Neutrophil (primary cell): Measurements from ENCODE around the gene GSPT1.
"Not testable (repeated sequence)": the region's sequence is repeated elsewhere in the genome, so short reads cannot be mapped to it uniquely, and the experiment has no call there.

Experiments used
- H3K27ac ChIP-seq: fragments of 200-600 bp; sonication (generic); 2 replicates; pipeline ENCODE4 v1.5.1; 2016; ENCODE audit warnings: mild to moderate bottlenecking, moderate library complexity
- H3K27me3 ChIP-seq: fragments of 200-600 bp; sonication (generic); 2 replicates; pipeline ENCODE4 v1.6.0; 2016; ENCODE audit warnings: mild to moderate bottlenecking
- H3K36me3 ChIP-seq: fragments of 200-600 bp; sonication (generic); 2 replicates; pipeline ENCODE4 v1.5.1; 2017
- H3K4me1 ChIP-seq, 2 experiments: fragments of 200-600 bp in 1 of 2; sonication (generic) in 1 of 2; 1 replicate in 1 of 2; 2 replicates in 1 of 2; pipeline versions ENCODE4 v1.5.1 to v1.6.1; 2013 to 2016; ENCODE audit warnings: low read depth in 1 of 2, low read length in 1 of 2, mild to moderate bottlenecking in 1 of 2, moderate library complexity in 1 of 2; ENCODE audit not compliant: control insufficient read depth in 1 of 2, insufficient read depth in 1 of 2
- H3K4me3 ChIP-seq, 2 experiments: fragments of 200-600 bp in 1 of 2; sonication (generic) in 1 of 2; 1 replicate in 1 of 2; 2 replicates in 1 of 2; pipeline ENCODE4 v1.5.1; 2013 to 2016; ENCODE audit warnings: low read depth in 1 of 2, low read length in 1 of 2, mild to moderate bottlenecking in 1 of 2, moderate library complexity in 1 of 2
- H3K9me3 ChIP-seq: fragments of 200-600 bp; sonication (generic); 2 replicates; pipeline ENCODE4 v1.5.1; 2016
- TF ChIP-seq, protein P1 (sequence below): fragments of 200-600 bp; sonication (generic); IDR thresholded peaks from 2 replicates; pipeline ENCODE4 v1.5.1; 2016; ENCODE audit warnings: antibody characterized with exemption

The GSPT1 gene

DNA sequence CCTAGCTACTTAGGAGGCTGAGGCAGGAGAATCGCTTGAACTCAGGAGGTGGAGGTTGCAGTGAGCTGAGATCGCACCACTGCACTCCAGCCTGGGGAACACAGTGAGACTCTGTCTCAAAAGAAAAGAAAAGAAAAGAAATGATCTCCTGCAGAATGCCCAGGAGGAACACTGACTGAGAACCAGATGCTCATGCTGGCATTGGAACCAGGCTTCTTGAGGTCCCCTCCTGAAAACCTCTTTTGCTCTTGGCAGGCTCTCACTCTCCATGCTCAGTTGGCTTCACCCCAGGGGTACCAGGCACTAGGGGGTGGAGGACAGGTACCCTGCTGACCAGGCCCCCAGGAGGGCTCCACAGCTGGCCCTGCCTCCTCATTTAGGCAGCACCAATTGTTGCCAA is 40.8 kb upstream of the GSPT1 start:
- H3K4me1 ChIP-seq, result no peaks in the 10 kb centered on the region
- no peaks in the 10 kb centered on the region for H3K27me3 ChIP-seq
- TF ChIP-seq, protein P1, sequence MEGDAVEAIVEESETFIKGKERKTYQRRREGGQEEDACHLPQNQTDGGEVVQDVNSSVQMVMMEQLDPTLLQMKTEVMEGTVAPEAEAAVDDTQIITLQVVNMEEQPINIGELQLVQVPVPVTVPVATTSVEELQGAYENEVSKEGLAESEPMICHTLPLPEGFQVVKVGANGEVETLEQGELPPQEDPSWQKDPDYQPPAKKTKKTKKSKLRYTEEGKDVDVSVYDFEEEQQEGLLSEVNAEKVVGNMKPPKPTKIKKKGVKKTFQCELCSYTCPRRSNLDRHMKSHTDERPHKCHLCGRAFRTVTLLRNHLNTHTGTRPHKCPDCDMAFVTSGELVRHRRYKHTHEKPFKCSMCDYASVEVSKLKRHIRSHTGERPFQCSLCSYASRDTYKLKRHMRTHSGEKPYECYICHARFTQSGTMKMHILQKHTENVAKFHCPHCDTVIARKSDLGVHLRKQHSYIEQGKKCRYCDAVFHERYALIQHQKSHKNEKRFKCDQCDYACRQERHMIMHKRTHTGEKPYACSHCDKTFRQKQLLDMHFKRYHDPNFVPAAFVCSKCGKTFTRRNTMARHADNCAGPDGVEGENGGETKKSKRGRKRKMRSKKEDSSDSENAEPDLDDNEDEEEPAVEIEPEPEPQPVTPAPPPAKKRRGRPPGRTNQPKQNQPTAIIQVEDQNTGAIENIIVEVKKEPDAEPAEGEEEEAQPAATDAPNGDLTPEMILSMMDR, result no peak
- no peak overlapping the region for H3K4me3 ChIP-seq
- H3K9me3 ChIP-seq, result no peaks in the 10 kb centered on the region
- no peak overlapping the region for H3K27ac ChIP-seq
- H3K36me3 ChIP-seq, result no peaks in the 10 kb centered on the region

DNA sequence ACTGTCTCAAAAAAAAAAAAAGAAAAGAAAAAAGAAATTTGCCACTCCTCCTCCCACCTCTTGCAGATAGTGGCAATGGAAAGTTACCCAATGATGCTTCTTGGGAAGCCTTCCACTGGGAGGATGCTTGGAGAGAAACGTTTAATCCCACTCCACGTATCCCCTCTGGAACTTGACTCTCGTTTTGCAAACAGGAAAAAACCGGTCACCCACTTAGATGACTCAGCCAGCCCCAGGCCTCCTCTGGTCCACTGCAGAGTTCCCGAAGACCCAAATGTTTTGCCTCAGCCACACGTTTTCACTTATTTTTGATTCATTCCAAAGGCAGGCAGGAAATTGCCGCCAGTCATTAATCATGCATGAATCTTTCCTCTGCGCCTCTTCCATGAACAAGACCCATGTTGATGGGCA is 40.0 kb upstream of the GSPT1 start:
- Histone ChIP-seq H3K4me1 (no peaks in the 10 kb centered on the region), H3K36me3 (no peaks in the 10 kb centered on the region), H3K27me3 (no peaks in the 10 kb centered on the region), H3K27ac (no peak overlapping the region), H3K9me3 (no peaks in the 10 kb centered on the region), H3K4me3 (no peak overlapping the region)
- TF ChIP-seq, protein P1, result no peak

DNA sequence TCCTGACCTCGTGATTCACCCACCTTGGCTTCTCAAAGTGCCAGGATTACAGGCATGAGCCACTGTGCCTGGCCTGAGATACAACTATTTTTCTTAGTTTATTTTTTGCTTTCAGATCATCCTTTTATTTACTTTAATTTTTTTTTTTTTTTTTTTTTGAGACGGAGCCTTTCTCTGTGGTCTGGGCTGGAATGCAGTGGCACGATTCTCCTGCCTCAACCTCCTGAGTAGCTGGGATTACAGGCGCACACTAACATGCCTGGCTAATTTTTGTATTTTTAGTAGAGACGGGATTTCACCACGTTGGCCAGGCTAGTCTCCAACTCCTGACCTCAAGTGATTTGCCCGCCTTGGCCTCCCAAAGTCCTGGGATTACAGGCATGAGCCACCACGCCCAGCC is 37.8 kb upstream of the GSPT1 start:
- not testable (repeated sequence) for H3K9me3 ChIP-seq, H3K4me3 ChIP-seq, H3K4me1 ChIP-seq, H3K36me3 ChIP-seq, H3K27me3 ChIP-seq, H3K27ac ChIP-seq

DNA sequence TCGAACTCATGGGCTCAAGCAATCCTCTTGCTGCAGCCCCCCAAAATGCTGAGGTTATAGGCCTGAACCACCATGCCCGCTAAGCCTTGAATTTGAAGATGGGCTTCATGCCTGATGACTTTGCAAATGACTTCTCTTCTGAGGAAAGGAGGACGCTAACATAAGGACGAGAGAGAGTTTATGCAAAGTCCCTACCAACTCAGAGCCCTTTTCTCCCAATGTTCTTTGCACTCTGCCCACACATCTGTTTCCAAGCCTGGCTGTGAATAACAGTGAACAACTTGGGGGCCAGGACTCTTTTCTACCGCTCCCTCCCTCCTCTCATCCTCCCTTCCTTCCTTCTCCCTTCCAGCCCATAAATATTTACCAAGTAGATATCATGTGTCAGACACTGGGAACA is 34.6 kb upstream of the GSPT1 start:
- H3K36me3 ChIP-seq, result no peaks in the 10 kb centered on the region
- no peak overlapping the region for H3K27ac ChIP-seq
- H3K4me1 ChIP-seq, result no peaks in the 10 kb centered on the region
- H3K4me3 ChIP-seq, result no peak overlapping the region
- H3K9me3 ChIP-seq, result no peaks in the 10 kb centered on the region
- no peaks in the 10 kb centered on the region for H3K27me3 ChIP-seq
- TF ChIP-seq, protein P1, result no peak

DNA sequence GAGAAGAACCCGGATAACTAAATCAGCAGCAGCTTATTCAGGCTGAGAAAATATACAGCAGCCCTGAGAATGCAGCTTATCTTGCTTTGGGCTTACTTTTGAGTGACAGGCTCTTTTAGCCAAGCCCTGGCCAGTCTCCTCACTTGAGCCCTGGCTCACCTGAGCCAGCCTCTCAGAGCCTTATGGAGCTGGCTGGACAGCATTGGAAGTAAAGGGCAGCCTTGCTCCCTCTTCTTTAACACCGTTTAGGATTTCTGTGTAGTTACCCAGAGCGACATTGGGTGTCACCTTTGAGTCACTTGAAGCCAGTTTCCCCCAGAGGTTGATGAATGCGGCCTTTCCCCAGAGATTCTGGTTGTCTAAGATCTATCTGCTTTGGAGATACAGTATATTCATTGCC is 33.8 kb upstream of the GSPT1 start:
- Histone ChIP-seq H3K4me3 (no peak overlapping the region), H3K9me3 (no peaks in the 10 kb centered on the region), H3K4me1 (no peaks in the 10 kb centered on the region), H3K36me3 (no peaks in the 10 kb centered on the region), H3K27ac (no peak overlapping the region), H3K27me3 (no peaks in the 10 kb centered on the region)
- TF ChIP-seq, protein P1, result no peak

DNA sequence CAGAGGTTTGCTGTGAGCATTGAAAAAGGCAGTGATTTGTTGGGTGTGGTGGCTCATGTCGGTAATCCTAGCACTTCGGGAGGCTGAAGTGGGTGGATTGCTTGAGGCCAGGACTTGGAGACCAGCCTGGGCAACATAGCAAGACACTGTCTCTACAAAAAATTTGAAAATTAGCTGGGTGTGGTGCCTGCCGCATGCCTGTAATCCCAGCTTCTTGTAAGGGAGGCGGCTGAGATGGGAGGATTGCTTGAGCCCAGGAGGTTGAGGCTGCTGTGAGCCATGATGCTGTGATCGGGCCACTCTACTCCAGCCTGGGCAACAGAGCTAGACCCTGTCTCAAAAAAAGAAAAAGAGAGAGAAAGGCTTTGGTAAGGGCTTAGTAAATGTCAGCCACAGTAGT is 33.1 kb upstream of the GSPT1 start:
- Histone ChIP-seq H3K9me3 (no peaks in the 10 kb centered on the region), H3K27ac (no peak overlapping the region), H3K4me1 (no peaks in the 10 kb centered on the region), H3K4me3 (no peak overlapping the region), H3K27me3 (no peaks in the 10 kb centered on the region), H3K36me3 (no peaks in the 10 kb centered on the region)
- TF ChIP-seq, protein P1, result no peak
